HepG2 (cell line): ENCODE data around the gene PPM1E.

Experiments
- CTCF ChIP-seq: sonication (generic); formaldehyde crosslinking; IDR thresholded peaks from 2 replicates; pipeline ENCODE4 v1.5.0; 2020; ENCODE audit warnings: mild to moderate bottlenecking, missing genetic modification reagents, moderate library complexity
- ETV6 ChIP-seq: sonication (generic); formaldehyde crosslinking; conservative IDR thresholded peaks from 2 replicates; pipeline ENCODE4 v1.4.0; 2020; ENCODE audit warnings: missing genetic modification reagents
- GLMP ChIP-seq: sonication (generic); formaldehyde crosslinking; IDR thresholded peaks from 2 replicates; pipeline ENCODE4 v1.9.0; 2021; ENCODE audit warnings: missing genetic modification reagents, mild to moderate bottlenecking, borderline replicate concordance
- MAX ChIP-seq: IDR thresholded peaks from 2 replicates; pipeline ENCODE4 v1.6.1; 2012; ENCODE audit warnings: inconsistent platforms
- MYPOP ChIP-seq: sonication (generic); formaldehyde crosslinking; IDR thresholded peaks from 2 replicates; pipeline ENCODE4 v1.8.1; 2023; ENCODE audit warnings: mild to moderate bottlenecking, moderate library complexity, missing genetic modification reagents
- NR2C2 ChIP-seq: sonication (generic); formaldehyde crosslinking; IDR thresholded peaks from 2 replicates; pipeline ENCODE4 v1.4.0; 2020; ENCODE audit warnings: missing genetic modification reagents, mild to moderate bottlenecking, moderate library complexity, borderline replicate concordance

- no peak for TF ChIP-seq ETV6 (CRISPR knock-in tag)
- no peak for TF ChIP-seq MYPOP
- no peak for TF ChIP-seq NR2C2 (CRISPR knock-in tag)
- TF ChIP-seq GLMP: no peak
- TF ChIP-seq CTCF (CRISPR knock-in tag): no peak
- TF ChIP-seq MAX: no peak
These were observed 237.7 kb downstream of the PPM1E start for GRCh38 chr17:58993311-58993710.
